Measurements from ENCODE around the gene EFCAB6.

EFCAB6 gene

GRCh38 chr22:43829904-43830851 lies 18.1 kb upstream of the EFCAB6 start:
- no peaks in the 10 kb centered on the region for H3F3A ChIP-seq (ENCODE audit: control insufficient read depth, insufficient read depth)
- H3K4me2 ChIP-seq (ENCODE audit: low read length): no peak overlapping the region
- no peak overlapping the region for H3K4me3 ChIP-seq (ENCODE audit: low read length)
- H3K79me2 ChIP-seq (ENCODE audit: control insufficient read depth, low read length): no peaks in the 10 kb centered on the region
- no peak overlapping the region for H3K27ac ChIP-seq (ENCODE audit: low read depth, low read length)
- no peaks in the 10 kb centered on the region for H3K36me3 ChIP-seq (ENCODE audit: control insufficient read depth, low read length)
- no peak for TF ChIP-seq EZH2phosphoT487 (IDR thresholded peaks at IDR 0.05; ENCODE audit: borderline replicate concordance, low read length)
- no peak for TF ChIP-seq CTCF (IDR thresholded peaks at IDR 0.05; ENCODE audit: low read depth, low read length, poor library complexity, severe bottlenecking)
- no peaks in the 10 kb centered on the region for H3K27me3 ChIP-seq (ENCODE audit: control insufficient read depth, low read length)
- H4K20me1 ChIP-seq (ENCODE audit: control insufficient read depth, insufficient read depth, low read depth, low read length): no peaks in the 10 kb centered on the region
- no peaks in the 10 kb centered on the region for H3K9me2 ChIP-seq (replicated peaks; ENCODE audit: control insufficient read depth, low read length)
- no peaks in the 10 kb centered on the region for H3K4me1 ChIP-seq (ENCODE audit: control insufficient read depth, low read length)
- no peaks in the 10 kb centered on the region for H3K9me3 ChIP-seq (ENCODE audit: control insufficient read depth, insufficient read depth, low read length)

DNA sequence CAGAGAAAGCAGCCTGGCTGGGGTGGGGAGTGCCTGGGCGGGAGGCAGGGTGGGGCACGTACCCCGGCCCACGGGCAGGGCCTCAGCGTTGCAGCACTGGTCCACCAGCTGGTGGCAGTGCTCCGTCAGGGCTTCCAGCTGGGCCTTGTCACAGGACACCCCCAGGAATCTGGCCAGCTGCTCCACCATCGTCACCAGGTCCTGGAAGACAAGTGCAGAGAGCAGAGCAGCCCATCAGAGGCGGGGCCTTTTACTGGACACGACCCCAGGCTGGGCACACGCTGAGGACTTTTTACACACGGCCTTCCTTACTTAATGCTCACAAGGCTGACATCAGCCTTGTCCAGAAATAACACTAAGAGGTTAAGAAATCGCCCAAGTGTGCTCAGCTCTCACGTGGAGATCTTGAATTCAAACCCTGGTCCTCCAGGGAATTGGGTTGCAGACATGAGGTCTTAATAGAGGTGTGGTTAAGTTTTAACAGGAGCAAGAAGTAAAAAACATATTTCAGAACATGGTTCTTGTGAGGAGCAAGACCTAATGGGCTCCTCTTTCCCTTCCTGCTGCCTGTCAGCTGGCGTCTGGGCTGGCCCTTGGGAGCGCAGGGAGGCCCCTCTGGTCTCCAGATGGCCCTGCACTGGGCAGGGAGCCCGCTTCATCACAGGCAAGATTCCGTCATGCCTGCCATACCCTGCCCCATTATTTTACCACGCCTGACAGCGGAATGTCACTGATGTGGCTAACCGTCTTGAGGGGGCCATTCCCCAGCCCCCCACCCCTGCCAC lies 17.1 kb upstream of the EFCAB6 start:
- H4K20me1 ChIP-seq (ENCODE audit: control insufficient read depth, insufficient read depth, low read depth, low read length): no peaks in the 10 kb centered on the region
- no peaks in the 10 kb centered on the region for H3K4me1 ChIP-seq (ENCODE audit: control insufficient read depth, low read length)
- H3K4me3 ChIP-seq (ENCODE audit: low read length): no peak overlapping the region
- no peaks in the 10 kb centered on the region for H3K9me3 ChIP-seq (ENCODE audit: control insufficient read depth, insufficient read depth, low read length)
- no peaks in the 10 kb centered on the region for H3F3A ChIP-seq (ENCODE audit: control insufficient read depth, insufficient read depth)
- no peak overlapping the region for H3K4me2 ChIP-seq (ENCODE audit: low read length)
- H3K27ac ChIP-seq (ENCODE audit: low read depth, low read length): no peak overlapping the region
- TF ChIP-seq CTCF (IDR thresholded peaks at IDR 0.05; ENCODE audit: low read depth, low read length, poor library complexity, severe bottlenecking): no peak
- no peak for TF ChIP-seq EZH2phosphoT487 (IDR thresholded peaks at IDR 0.05; ENCODE audit: borderline replicate concordance, low read length)
- H3K36me3 ChIP-seq (ENCODE audit: control insufficient read depth, low read length): no peaks in the 10 kb centered on the region
- H3K27me3 ChIP-seq (ENCODE audit: control insufficient read depth, low read length): no peaks in the 10 kb centered on the region
- no peaks in the 10 kb centered on the region for H3K9me2 ChIP-seq (replicated peaks; ENCODE audit: control insufficient read depth, low read length)
- no peaks in the 10 kb centered on the region for H3K79me2 ChIP-seq (ENCODE audit: control insufficient read depth, low read length)

DNA sequence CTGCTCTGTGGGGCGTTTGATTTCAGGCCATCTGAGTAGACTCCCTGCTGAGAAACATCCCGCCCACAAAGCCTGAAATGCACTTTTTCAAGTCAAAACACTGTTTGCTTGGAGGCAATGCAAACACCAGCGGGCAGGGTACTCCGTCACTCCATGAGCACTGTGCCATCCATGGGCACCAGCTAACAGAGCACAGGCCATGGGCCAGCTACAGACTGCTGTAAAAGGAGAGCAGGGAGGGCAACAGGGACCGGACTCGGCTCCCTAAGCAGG lies 16.6 kb upstream of the EFCAB6 start:
- Histone ChIP-seq H3K4me1 (ENCODE audit: control insufficient read depth, low read length) (no peaks in the 10 kb centered on the region), H3K9me2 (replicated peaks; ENCODE audit: control insufficient read depth, low read length) (no peaks in the 10 kb centered on the region), H3K79me2 (ENCODE audit: control insufficient read depth, low read length) (no peaks in the 10 kb centered on the region), H3F3A (ENCODE audit: control insufficient read depth, insufficient read depth) (no peaks in the 10 kb centered on the region), H3K36me3 (ENCODE audit: control insufficient read depth, low read length) (no peaks in the 10 kb centered on the region), H4K20me1 (ENCODE audit: control insufficient read depth, insufficient read depth, low read depth, low read length) (no peaks in the 10 kb centered on the region), H3K4me3 (ENCODE audit: low read length) (no peak overlapping the region), H3K27me3 (ENCODE audit: control insufficient read depth, low read length) (no peaks in the 10 kb centered on the region), H3K4me2 (ENCODE audit: low read length) (no peak overlapping the region), H3K9me3 (ENCODE audit: control insufficient read depth, insufficient read depth, low read length) (no peaks in the 10 kb centered on the region), H3K27ac (ENCODE audit: low read depth, low read length) (no peak overlapping the region)
- TF ChIP-seq EZH2phosphoT487 (IDR thresholded peaks at IDR 0.05; ENCODE audit: borderline replicate concordance, low read length): no peak
- TF ChIP-seq CTCF (IDR thresholded peaks at IDR 0.05; ENCODE audit: low read depth, low read length, poor library complexity, severe bottlenecking): no peak

Measured in DOHH2 (cell line).